Vagina (tissue), 2 donors: ENCODE data around the gene CHMP4B.

ENCODE experiments used
- CTCF ChIP-seq, 3 experiments: fragments of 450-650 bp in 2 of 3; fragments of 200-600 bp in 1 of 3; sonication (generic) in 1 of 3; IDR thresholded peaks; one replicate each; pipeline ENCODE4 v1.5.1; 2017 to 2019; ENCODE audit warnings: antibody characterized with exemption in 3 of 3, mild to moderate bottlenecking in 2 of 3, moderate library complexity in 2 of 3
- POLR2A ChIP-seq, 2 donors: fragments of 450-650 bp; IDR thresholded peaks; one replicate each; pipeline ENCODE4 v1.6.1; 2017; ENCODE audit warnings: antibody characterized with exemption in 2 of 2, mild to moderate bottlenecking in 2 of 2, moderate library complexity in 2 of 2
- POLR2AphosphoS5 ChIP-seq, 2 donors: sonication (generic); formaldehyde crosslinking; IDR thresholded peaks; one replicate each; pipeline ENCODE4 v1.9.0; 2017; ENCODE audit warnings: antibody characterized with exemption in 2 of 2, mild to moderate bottlenecking in 2 of 2, low read depth in 1 of 2; ENCODE audit not compliant: insufficient read depth in 1 of 2

DNA sequence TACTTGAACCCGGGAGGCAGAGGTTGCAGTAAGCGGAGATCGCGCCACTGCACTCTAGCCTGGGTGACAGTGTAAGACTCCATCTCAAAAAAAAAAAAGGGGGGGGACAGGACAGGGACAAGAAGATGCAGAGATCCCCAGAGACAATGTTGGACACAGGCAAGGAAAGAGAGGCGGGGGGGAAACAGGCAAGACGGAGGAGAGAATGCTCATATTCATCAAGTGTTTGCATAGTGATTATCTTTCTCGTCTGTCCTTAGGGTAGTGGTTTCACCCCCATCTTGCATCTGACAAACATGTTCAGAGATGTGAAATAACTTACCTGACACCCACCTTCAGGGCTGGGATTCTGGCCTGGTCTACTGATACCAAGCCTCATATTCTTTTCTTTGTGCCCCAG is 29.0 kb downstream of the CHMP4B start:
- TF ChIP-seq CTCF (IDR thresholded peaks at IDR 0.05) (no peak), POLR2AphosphoS5 (IDR thresholded peaks at IDR 0.05; ENCODE audit: insufficient read depth in 1 of 2, low read depth in 1 of 2) (no peak), POLR2A (IDR thresholded peaks at IDR 0.05) (no peak)
